Mammary epithelial cell (primary cell): ENCODE measurements around the gene KLK10.
"Not testable (repeated sequence)": the region's sequence is repeated elsewhere in the genome, so short reads cannot be mapped to it uniquely, and the experiment has no call there.

Experiments used
- EZH2 ChIP-seq: IDR thresholded peaks from 2 replicates; pipeline ENCODE4 v1.6.1; 2012; ENCODE audit warnings: low read length, inconsistent platforms, borderline replicate concordance
- TF ChIP-seq, protein P1 (sequence below), 2 donors: IDR thresholded peaks in 1 of 2; conservative IDR thresholded peaks in 1 of 2; 2 replicates each; pipeline ENCODE4 v1.5.1; 2011 to 2012; ENCODE audit warnings: inconsistent platforms in 2 of 2, low read length in 2 of 2, mild to moderate bottlenecking in 2 of 2, control low read depth in 1 of 2, low read depth in 1 of 2; ENCODE audit not compliant: insufficient read depth in 1 of 2; ENCODE audit errors: extremely low read depth in 1 of 2

DNA sequence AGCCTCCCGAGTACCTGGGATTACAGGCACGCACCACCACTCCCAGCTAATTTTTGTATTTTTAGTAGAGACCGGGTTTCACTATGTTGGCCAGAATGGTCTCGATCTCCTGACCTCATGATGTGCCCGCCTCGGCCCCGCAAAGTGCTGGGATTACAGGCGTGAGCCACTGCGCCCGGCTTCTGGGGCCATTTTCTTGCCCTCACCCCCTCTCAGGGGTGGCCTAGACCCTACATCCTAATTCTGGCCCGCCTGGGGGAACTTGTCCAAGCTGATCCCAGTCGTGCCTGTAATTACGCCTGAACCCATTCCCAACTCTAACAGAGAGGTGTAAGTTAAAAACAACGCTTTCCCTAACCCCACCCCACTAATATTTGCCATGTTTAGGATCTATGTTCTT, 35.1 kb downstream of the KLK10 start:
- TF ChIP-seq, protein P1, sequence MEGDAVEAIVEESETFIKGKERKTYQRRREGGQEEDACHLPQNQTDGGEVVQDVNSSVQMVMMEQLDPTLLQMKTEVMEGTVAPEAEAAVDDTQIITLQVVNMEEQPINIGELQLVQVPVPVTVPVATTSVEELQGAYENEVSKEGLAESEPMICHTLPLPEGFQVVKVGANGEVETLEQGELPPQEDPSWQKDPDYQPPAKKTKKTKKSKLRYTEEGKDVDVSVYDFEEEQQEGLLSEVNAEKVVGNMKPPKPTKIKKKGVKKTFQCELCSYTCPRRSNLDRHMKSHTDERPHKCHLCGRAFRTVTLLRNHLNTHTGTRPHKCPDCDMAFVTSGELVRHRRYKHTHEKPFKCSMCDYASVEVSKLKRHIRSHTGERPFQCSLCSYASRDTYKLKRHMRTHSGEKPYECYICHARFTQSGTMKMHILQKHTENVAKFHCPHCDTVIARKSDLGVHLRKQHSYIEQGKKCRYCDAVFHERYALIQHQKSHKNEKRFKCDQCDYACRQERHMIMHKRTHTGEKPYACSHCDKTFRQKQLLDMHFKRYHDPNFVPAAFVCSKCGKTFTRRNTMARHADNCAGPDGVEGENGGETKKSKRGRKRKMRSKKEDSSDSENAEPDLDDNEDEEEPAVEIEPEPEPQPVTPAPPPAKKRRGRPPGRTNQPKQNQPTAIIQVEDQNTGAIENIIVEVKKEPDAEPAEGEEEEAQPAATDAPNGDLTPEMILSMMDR (conservative IDR thresholded peaks at IDR 0.05 in 1 of 2, IDR thresholded peaks at IDR 0.05 in 1 of 2; ENCODE audit: extremely low read depth in 1 of 2, insufficient read depth in 1 of 2, low read depth in 1 of 2, low read length in 2 of 2) = not testable (repeated sequence)
- not testable (repeated sequence) for TF ChIP-seq EZH2
